K562 (cell line): ENCODE data around the gene NME2. TPM values are rescaled to one million over a fixed set of nuclear protein-coding genes. Genes with fewer than 3 reads are reported as not detected.

Source experiments
- CC2D1A ChIP-seq: fragments of 450-650 bp; IDR thresholded peaks from 2 replicates; pipeline ENCODE4 v1.6.1; 2017; ENCODE audit warnings: mild to moderate bottlenecking
- CEBPG ChIP-seq, 3 experiments: fragments of 200-800 bp in 1 of 3; sonication (Bioruptor generic) in 1 of 3; sonication (generic) in 1 of 3; formaldehyde crosslinking in 1 of 3; IDR thresholded peaks in 2 of 3; conservative IDR thresholded peaks in 1 of 3; 2 replicates each; pipeline versions ENCODE4 v1.6.1 to v1.8.0; 2016 to 2022; ENCODE audit warnings: missing compliant biosample characterization in 2 of 3, missing genetic modification characterization in 2 of 3, mild to moderate bottlenecking in 1 of 3, missing genetic modification reagents in 1 of 3
- CLOCK ChIP-seq: fragments of 250-450 bp; sonication (Bioruptor Pico); IDR thresholded peaks from 2 replicates; pipeline ENCODE4 v1.4.0; 2020; ENCODE audit warnings: mild to moderate bottlenecking, moderate library complexity, borderline replicate concordance
- DMBX1 ChIP-seq: fragments of 250-450 bp; sonication (Bioruptor Pico); IDR thresholded peaks from 2 replicates; pipeline ENCODE4 v1.8.0; 2022; ENCODE audit warnings: inconsistent platforms, mild to moderate bottlenecking, moderate library complexity, borderline replicate concordance
- HDAC6 ChIP-seq: IDR thresholded peaks from 2 replicates; pipeline ENCODE4 v1.6.1; 2012; ENCODE audit warnings: low read depth, mild to moderate bottlenecking, control low read depth, inconsistent platforms, low read length, moderate library complexity
- HMGN3 ChIP-seq: IDR thresholded peaks from 2 replicates; pipeline ENCODE4 v1.6.1; 2011; ENCODE audit warnings: borderline replicate concordance, low read depth, mild to moderate bottlenecking, mixed read lengths, low read length; ENCODE audit not compliant: insufficient read length; ENCODE audit errors: extremely low read depth
- SIN3B ChIP-seq: fragments of 450-650 bp; IDR thresholded peaks from 2 replicates; pipeline ENCODE4 v1.6.1; 2017; ENCODE audit warnings: low read depth, mild to moderate bottlenecking, moderate library complexity
- TFAM ChIP-seq: fragments of 250-450 bp; sonication (Bioruptor Pico); conservative IDR thresholded peaks from 2 replicates; pipeline ENCODE4 v1.5.0; 2021; ENCODE audit warnings: mild to moderate bottlenecking, moderate library complexity
- UBTF ChIP-seq, 2 experiments: IDR thresholded peaks; 2 replicates each; pipeline ENCODE4 v1.6.1; 2012; ENCODE audit warnings: improper control_type of control experiment in 2 of 2, low read depth in 2 of 2, low read length in 2 of 2, borderline replicate concordance in 1 of 2
- ZNF217 ChIP-seq: sonication (generic); formaldehyde crosslinking; IDR thresholded peaks from 2 replicates; pipeline ENCODE4 v1.8.0; 2022; ENCODE audit warnings: mild to moderate bottlenecking, missing genetic modification reagents
- ZNF668 ChIP-seq: fragments of 250-450 bp; sonication (Bioruptor Pico); IDR thresholded peaks from 2 replicates; pipeline ENCODE4 v1.8.0; 2022; ENCODE audit warnings: mild to moderate bottlenecking, inconsistent platforms
- polyA plus RNA-seq, 8 experiments: library from polyadenylated mRNA; depleted of rRNA in 4 of 8; stranded (reverse) in 5 of 8; unstranded in 3 of 8; fragments of >200 nt; fragmentation: Nextera tagmentation in 2 of 8; fragmentation: Illumina TruSeq in 1 of 8; extraction: Ambion mirVana in 2 of 8; extraction: Trizol in 1 of 8; gene quantifications; 2 replicates each; pipeline versions ENCODE4 v1.2.1 to v1.2.3, GENCODE V29; 2011 to 2014; ENCODE audit warnings: inconsistent platforms in 1 of 8, missing spikeins in 1 of 8
- total RNA-seq, 7 experiments: library from RNA; depleted of rRNA in 6 of 7; stranded (reverse); fragments of >200 nt in 6 of 7; fragmentation: Illumina TruSeq in 2 of 7; extraction: Trizol in 2 of 7; gene quantifications; 2 replicates each; pipeline versions ENCODE4 v1.2.1 to v1.2.3, GENCODE V29; 2011 to 2021; ENCODE audit warnings: low replicate concordance in 1 of 7
- TF ChIP-seq, protein P1 (sequence below): sonication (generic); formaldehyde crosslinking; IDR thresholded peaks from 2 replicates; pipeline ENCODE4 v1.8.0; 2023; ENCODE audit warnings: mild to moderate bottlenecking, missing genetic modification reagents
- TF ChIP-seq, protein P2 (sequence below): fragments of 450-650 bp; formaldehyde crosslinking; IDR thresholded peaks from 2 replicates; pipeline ENCODE4 v1.4.0; 2022; ENCODE audit warnings: missing genetic modification characterization

Gene NME2
- total and polyA plus RNA-seq, 9 of the 15 experiments (the other 6 are each of a cell fraction or from before 2014, with no cell fraction given), result 684 to 1,202 (median 924) TPM

DNA sequence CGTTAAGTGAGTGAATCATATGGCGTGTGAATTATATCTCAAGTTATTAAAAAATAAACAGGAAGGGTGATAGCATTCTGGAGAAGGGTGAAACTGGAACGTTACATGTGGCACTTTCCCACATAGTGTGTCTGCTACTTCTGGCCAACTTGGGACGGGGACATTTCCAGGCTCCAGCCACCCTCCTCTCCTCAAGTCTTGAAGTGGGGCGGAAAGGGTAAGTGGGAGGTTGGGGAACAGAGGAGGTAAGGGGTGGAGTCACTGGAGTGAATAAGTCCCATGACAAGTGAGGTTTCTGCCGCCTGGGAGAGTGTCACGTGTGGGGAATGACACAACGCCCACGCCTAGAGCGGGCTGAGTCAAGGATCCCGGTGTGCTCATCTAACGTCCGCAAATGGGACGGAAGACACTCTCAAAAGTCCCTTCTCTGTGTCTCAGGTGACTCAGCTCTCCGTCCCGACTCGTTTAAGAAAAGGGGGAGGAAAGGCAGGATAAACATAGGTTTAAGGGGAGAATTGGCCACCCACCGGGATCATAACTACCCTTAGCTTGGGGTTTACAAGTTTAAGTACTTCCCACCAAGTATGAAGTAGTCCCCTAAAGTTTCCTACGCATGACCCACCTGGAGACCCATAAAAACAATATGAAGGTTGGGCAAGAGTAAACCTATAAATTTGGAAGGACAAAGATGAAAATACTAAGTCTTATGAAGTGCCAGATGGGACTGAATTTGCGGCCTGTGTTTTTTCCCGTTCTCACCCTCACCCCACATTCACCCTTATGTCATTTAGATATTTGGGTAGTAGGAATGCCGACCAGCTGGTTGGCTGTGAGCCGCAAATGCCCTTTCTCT lies 44.4 kb upstream of the NME2 start (continued):
- TF ChIP-seq CLOCK, result no peak; the same call in 1 of the 2 replicates
- TF ChIP-seq, protein P1, sequence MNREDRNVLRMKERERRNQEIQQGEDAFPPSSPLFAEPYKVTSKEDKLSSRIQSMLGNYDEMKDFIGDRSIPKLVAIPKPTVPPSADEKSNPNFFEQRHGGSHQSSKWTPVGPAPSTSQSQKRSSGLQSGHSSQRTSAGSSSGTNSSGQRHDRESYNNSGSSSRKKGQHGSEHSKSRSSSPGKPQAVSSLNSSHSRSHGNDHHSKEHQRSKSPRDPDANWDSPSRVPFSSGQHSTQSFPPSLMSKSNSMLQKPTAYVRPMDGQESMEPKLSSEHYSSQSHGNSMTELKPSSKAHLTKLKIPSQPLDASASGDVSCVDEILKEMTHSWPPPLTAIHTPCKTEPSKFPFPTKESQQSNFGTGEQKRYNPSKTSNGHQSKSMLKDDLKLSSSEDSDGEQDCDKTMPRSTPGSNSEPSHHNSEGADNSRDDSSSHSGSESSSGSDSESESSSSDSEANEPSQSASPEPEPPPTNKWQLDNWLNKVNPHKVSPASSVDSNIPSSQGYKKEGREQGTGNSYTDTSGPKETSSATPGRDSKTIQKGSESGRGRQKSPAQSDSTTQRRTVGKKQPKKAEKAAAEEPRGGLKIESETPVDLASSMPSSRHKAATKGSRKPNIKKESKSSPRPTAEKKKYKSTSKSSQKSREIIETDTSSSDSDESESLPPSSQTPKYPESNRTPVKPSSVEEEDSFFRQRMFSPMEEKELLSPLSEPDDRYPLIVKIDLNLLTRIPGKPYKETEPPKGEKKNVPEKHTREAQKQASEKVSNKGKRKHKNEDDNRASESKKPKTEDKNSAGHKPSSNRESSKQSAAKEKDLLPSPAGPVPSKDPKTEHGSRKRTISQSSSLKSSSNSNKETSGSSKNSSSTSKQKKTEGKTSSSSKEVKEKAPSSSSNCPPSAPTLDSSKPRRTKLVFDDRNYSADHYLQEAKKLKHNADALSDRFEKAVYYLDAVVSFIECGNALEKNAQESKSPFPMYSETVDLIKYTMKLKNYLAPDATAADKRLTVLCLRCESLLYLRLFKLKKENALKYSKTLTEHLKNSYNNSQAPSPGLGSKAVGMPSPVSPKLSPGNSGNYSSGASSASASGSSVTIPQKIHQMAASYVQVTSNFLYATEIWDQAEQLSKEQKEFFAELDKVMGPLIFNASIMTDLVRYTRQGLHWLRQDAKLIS (CRISPR knock-in tag), result peak; percentile 78
- TF ChIP-seq ZNF668 (CRISPR knock-in tag), result no peak
- peak; percentile 10; the same call in 1 of the 2 replicates for TF ChIP-seq CEBPG (CRISPR knock-in tag; IDR thresholded peaks at IDR 0.05)
- TF ChIP-seq CEBPG (tag; conservative IDR thresholded peaks at IDR 0.05 in 1 of 2, IDR thresholded peaks at IDR 0.05 in 1 of 2), result peak; percentile 17 to 62; a peak in 1 of 4 replicates
- no peak for TF ChIP-seq TFAM
- no peak for TF ChIP-seq UBTF (IDR thresholded peaks at IDR 0.05; ENCODE audit: borderline replicate concordance in 1 of 2, low read depth in 2 of 2, low read length in 2 of 2)
- TF ChIP-seq SIN3B, result 0 out of 2 replicates have a peak, but pooled peaks have one; percentile 21
- TF ChIP-seq, protein P2, sequence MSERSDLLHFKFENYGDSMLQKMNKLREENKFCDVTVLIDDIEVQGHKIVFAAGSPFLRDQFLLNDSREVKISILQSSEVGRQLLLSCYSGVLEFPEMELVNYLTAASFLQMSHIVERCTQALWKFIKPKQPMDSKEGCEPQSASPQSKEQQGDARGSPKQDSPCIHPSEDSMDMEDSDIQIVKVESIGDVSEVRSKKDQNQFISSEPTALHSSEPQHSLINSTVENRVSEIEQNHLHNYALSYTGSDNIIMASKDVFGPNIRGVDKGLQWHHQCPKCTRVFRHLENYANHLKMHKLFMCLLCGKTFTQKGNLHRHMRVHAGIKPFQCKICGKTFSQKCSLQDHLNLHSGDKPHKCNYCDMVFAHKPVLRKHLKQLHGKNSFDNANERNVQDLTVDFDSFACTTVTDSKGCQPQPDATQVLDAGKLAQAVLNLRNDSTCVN, result no peak
- TF ChIP-seq ZNF217 (CRISPR knock-in tag), result no peak
- no peak; the same call in 1 of the 2 replicates for TF ChIP-seq CC2D1A
- TF ChIP-seq HMGN3, result no peak
- no peak for TF ChIP-seq HDAC6
- TF ChIP-seq DMBX1 (CRISPR knock-in tag), result 0 out of 2 replicates have a peak, but pooled peaks have one; percentile 12
